HepG2 (cell line): Measurements from ENCODE around the gene C2. TPM values are rescaled to one million over a fixed set of nuclear protein-coding genes. Genes with fewer than 3 reads are reported as not detected.

Experiments used
- ATF4 ChIP-seq, 2 experiments: fragments of 450-650 bp in 1 of 2; sonication (generic) in 1 of 2; formaldehyde crosslinking; IDR thresholded peaks; 2 replicates each; pipeline versions ENCODE4 v1.5.0 to v1.8.0; 2020 to 2022; ENCODE audit warnings: mild to moderate bottlenecking in 1 of 2, missing genetic modification reagents in 1 of 2
- BCL6 ChIP-seq: IDR thresholded peaks from 2 replicates; pipeline ENCODE4 v1.6.1; 2016; ENCODE audit warnings: missing genetic modification reagents, missing compliant biosample characterization
- FOXK1 ChIP-seq: sonication (generic); formaldehyde crosslinking; IDR thresholded peaks from 2 replicates; pipeline ENCODE4 v1.4.0; 2020; ENCODE audit warnings: low read depth, missing genetic modification reagents, borderline replicate concordance
- MIER3 ChIP-seq: IDR thresholded peaks from 2 replicates; pipeline ENCODE4 v1.6.1; 2016; ENCODE audit warnings: missing compliant biosample characterization, borderline replicate concordance
- MIXL1 ChIP-seq: IDR thresholded peaks from 2 replicates; pipeline ENCODE4 v1.6.1; 2016
- MYPOP ChIP-seq: sonication (generic); formaldehyde crosslinking; IDR thresholded peaks from 2 replicates; pipeline ENCODE4 v1.8.1; 2023; ENCODE audit warnings: mild to moderate bottlenecking, moderate library complexity, missing genetic modification reagents
- RBM39 ChIP-seq: fragments of 200-400 bp; formaldehyde crosslinking; IDR thresholded peaks from one replicate; pipeline ENCODE4 v1.6.1; 2018; ENCODE audit warnings: antibody characterized with exemption, mild to moderate bottlenecking, low read depth, low read length; ENCODE audit not compliant: poor library complexity, severe bottlenecking
- REPIN1 ChIP-seq: sonication (generic); formaldehyde crosslinking; IDR thresholded peaks from 2 replicates; pipeline ENCODE4 v1.8.0; 2022; ENCODE audit warnings: missing genetic modification reagents, low read depth, mild to moderate bottlenecking, borderline replicate concordance
- RNF2 ChIP-seq: fragments of 450-650 bp; conservative IDR thresholded peaks from 2 replicates; pipeline ENCODE4 v1.6.1; 2016; ENCODE audit warnings: low read depth
- THAP7 ChIP-seq: sonication (generic); formaldehyde crosslinking; IDR thresholded peaks from 2 replicates; pipeline ENCODE4 v1.8.1; 2023; ENCODE audit warnings: mild to moderate bottlenecking, missing genetic modification reagents
- U2AF1 ChIP-seq: fragments of 200-400 bp; formaldehyde crosslinking; optimal IDR thresholded peaks from 2 replicates; pipeline ENCODE3; 2017; ENCODE audit warnings: mild to moderate bottlenecking, low read depth, low read length
- ZNF253 ChIP-seq: sonication (generic); formaldehyde crosslinking; IDR thresholded peaks from 2 replicates; pipeline ENCODE4 v1.8.0; 2022; ENCODE audit warnings: mild to moderate bottlenecking, missing genetic modification reagents, borderline replicate concordance
- ZNF451 ChIP-seq: sonication (generic); formaldehyde crosslinking; IDR thresholded peaks from 2 replicates; pipeline ENCODE4 v1.5.0; 2020; ENCODE audit warnings: mild to moderate bottlenecking, missing genetic modification reagents
- ZNF598 ChIP-seq: sonication (generic); formaldehyde crosslinking; IDR thresholded peaks from 2 replicates; pipeline ENCODE4 v1.5.1; 2020; ENCODE audit warnings: mild to moderate bottlenecking, missing genetic modification reagents, borderline replicate concordance
- ZNF619 ChIP-seq: sonication (generic); formaldehyde crosslinking; IDR thresholded peaks from 2 replicates; pipeline ENCODE4 v1.4.0; 2020; ENCODE audit warnings: mild to moderate bottlenecking, missing genetic modification reagents
- ZNF713 ChIP-seq: sonication (generic); formaldehyde crosslinking; IDR thresholded peaks from 2 replicates; pipeline ENCODE4 v1.4.0; 2020; ENCODE audit warnings: mild to moderate bottlenecking, missing genetic modification reagents
- polyA plus RNA-seq, 8 experiments: library from polyadenylated mRNA; depleted of rRNA in 3 of 8; stranded (reverse) in 7 of 8; unstranded in 1 of 8; fragments of >200 nt; fragmentation: Illumina TruSeq in 4 of 8; extraction: Trizol in 4 of 8; gene quantifications; 2 replicates each; pipeline versions ENCODE4 v1.2.1 to v1.2.3, GENCODE V29; 2011 to 2016; ENCODE audit warnings: low read depth in 4 of 8, missing spikeins in 1 of 8, mixed read lengths in 1 of 8; ENCODE audit not compliant: insufficient read depth in 1 of 8
- total RNA-seq, 5 experiments: library from RNA; depleted of rRNA; stranded (reverse); fragments of >200 nt; fragmentation: Illumina TruSeq; extraction: Trizol; gene quantifications; 2 replicates each; pipeline ENCODE4 v1.2.3, GENCODE V29; 2016; ENCODE audit warnings: low read depth in 1 of 5
- TF ChIP-seq, protein P1 (sequence below): sonication (generic); formaldehyde crosslinking; IDR thresholded peaks from 2 replicates; pipeline ENCODE4 v1.5.1; 2020; ENCODE audit warnings: mild to moderate bottlenecking, missing genetic modification reagents
- TF ChIP-seq, protein P2 (sequence below): sonication (generic); formaldehyde crosslinking; IDR thresholded peaks from 2 replicates; pipeline ENCODE4 v1.8.1; 2022; ENCODE audit warnings: low read depth, mild to moderate bottlenecking, missing genetic modification reagents
- TF ChIP-seq, protein P3 (sequence below): sonication (generic); formaldehyde crosslinking; IDR thresholded peaks from 2 replicates; pipeline ENCODE4 v1.5.0; 2020; ENCODE audit warnings: mild to moderate bottlenecking, missing genetic modification reagents

Gene C2
- total and polyA plus RNA-seq, 2 of the 13 experiments (the other 11 are each of a cell fraction or from before 2014, with no cell fraction given) = 165 to 307 TPM

- TF ChIP-seq THAP7 (CRISPR knock-in tag) = peak; percentile 81
- TF ChIP-seq ZNF253 (CRISPR knock-in tag) = 0 out of 2 replicates have a peak, but pooled peaks have one; percentile 28
- no peak for TF ChIP-seq ZNF451
- TF ChIP-seq, protein P1, sequence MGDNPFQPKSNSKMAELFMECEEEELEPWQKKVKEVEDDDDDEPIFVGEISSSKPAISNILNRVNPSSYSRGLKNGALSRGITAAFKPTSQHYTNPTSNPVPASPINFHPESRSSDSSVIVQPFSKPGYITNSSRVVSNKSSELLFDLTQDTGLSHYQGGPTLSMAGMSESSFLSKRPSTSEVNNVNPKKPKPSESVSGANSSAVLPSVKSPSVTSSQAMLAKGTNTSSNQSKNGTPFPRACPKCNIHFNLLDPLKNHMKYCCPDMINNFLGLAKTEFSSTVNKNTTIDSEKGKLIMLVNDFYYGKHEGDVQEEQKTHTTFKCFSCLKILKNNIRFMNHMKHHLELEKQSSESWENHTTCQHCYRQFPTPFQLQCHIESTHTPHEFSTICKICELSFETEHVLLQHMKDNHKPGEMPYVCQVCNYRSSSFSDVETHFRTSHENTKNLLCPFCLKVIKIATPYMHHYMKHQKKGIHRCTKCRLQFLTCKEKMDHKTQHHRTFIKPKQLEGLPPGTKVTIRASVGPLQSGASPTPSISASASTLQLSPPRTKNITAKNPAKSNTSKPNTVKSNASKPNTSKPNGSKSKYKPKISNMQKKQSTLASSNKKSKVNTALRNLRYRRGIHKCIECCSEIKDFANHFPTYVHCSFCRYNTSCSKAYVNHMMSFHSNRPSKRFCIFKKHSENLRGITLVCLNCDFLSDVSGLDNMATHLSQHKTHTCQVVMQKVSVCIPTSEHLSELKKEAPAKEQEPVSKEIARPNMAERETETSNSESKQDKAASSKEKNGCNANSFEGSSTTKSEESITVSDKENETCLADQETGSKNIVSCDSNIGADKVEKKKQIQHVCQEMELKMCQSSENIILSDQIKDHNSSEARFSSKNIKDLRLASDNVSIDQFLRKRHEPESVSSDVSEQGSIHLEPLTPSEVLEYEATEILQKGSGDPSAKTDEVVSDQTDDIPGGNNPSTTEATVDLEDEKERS (CRISPR knock-in tag) = no peak
- TF ChIP-seq MIER3 (CRISPR knock-in tag) = no peak
- no peak for TF ChIP-seq FOXK1 (CRISPR knock-in tag)
- TF ChIP-seq, protein P2, sequence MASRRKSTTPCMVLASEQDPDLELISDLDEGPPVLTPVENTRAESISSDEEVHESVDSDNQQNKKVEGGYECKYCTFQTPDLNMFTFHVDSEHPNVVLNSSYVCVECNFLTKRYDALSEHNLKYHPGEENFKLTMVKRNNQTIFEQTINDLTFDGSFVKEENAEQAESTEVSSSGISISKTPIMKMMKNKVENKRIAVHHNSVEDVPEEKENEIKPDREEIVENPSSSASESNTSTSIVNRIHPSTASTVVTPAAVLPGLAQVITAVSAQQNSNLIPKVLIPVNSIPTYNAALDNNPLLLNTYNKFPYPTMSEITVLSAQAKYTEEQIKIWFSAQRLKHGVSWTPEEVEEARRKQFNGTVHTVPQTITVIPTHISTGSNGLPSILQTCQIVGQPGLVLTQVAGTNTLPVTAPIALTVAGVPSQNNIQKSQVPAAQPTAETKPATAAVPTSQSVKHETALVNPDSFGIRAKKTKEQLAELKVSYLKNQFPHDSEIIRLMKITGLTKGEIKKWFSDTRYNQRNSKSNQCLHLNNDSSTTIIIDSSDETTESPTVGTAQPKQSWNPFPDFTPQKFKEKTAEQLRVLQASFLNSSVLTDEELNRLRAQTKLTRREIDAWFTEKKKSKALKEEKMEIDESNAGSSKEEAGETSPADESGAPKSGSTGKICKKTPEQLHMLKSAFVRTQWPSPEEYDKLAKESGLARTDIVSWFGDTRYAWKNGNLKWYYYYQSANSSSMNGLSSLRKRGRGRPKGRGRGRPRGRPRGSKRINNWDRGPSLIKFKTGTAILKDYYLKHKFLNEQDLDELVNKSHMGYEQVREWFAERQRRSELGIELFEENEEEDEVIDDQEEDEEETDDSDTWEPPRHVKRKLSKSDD (CRISPR knock-in tag) = no peak
- no peak for TF ChIP-seq RNF2
- no peak for TF ChIP-seq ZNF598 (CRISPR knock-in tag)
- TF ChIP-seq ZNF619 (CRISPR knock-in tag) = no peak
- no peak for TF ChIP-seq ZNF713 (CRISPR knock-in tag)
- TF ChIP-seq U2AF1 = peak; percentile 70
- TF ChIP-seq, protein P3, sequence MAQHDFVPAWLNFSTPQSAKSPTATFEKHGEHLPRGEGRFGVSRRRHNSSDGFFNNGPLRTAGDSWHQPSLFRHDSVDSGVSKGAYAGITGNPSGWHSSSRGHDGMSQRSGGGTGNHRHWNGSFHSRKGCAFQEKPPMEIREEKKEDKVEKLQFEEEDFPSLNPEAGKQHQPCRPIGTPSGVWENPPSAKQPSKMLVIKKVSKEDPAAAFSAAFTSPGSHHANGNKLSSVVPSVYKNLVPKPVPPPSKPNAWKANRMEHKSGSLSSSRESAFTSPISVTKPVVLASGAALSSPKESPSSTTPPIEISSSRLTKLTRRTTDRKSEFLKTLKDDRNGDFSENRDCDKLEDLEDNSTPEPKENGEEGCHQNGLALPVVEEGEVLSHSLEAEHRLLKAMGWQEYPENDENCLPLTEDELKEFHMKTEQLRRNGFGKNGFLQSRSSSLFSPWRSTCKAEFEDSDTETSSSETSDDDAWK (CRISPR knock-in tag) = no peak
- no peak for TF ChIP-seq MYPOP
- TF ChIP-seq ATF4 (CRISPR knock-in tag; IDR thresholded peaks at IDR 0.05) = no peak
- no peak for TF ChIP-seq REPIN1 (CRISPR knock-in tag)
- TF ChIP-seq BCL6 (CRISPR knock-in tag) = no peak
- no peak for TF ChIP-seq RBM39
- TF ChIP-seq MIXL1 (CRISPR knock-in tag) = no peak
Measured at GRCh38 chr6:31971279-31971992, 43.9 kb downstream of the C2 start (continued).
